Motor neuron (in vitro differentiated cells): ENCODE results near the gene SRL. TPM values are rescaled to one million over a fixed set of nuclear protein-coding genes. Genes with fewer than 3 reads are reported as not detected.
"Not testable (repeated sequence)": the region's sequence is repeated elsewhere in the genome, so short reads cannot be mapped to it uniquely, and the experiment has no call there.

Experiments
- ATAC-seq, 8 experiments: fragments of 200-7000 bp; cut with Tn5 transposase; replicated peaks in 6 of 8; 2 replicates each; pipeline ENCODE4 v1.8.0; 2021; ENCODE audit warnings: mild to moderate bottlenecking in 8 of 8, moderate library complexity in 8 of 8
- H3K27ac ChIP-seq, 2 donors: fragments of 250-450 bp; sonication (Bioruptor Pico); 2 replicates each; pipeline ENCODE4 v1.9.0; 2021; ENCODE audit warnings: antibody characterized with exemption in 2 of 2, mild to moderate bottlenecking in 2 of 2, moderate library complexity in 1 of 2
- H3K4me1 ChIP-seq, 2 donors: fragments of 250-450 bp; sonication (Bioruptor Pico); replicated peaks in 1 of 2; 2 replicates each; pipeline ENCODE4 v1.6.1; 2021; ENCODE audit warnings: antibody characterized with exemption in 2 of 2, mild to moderate bottlenecking in 2 of 2, moderate library complexity in 1 of 2
- H3K4me3 ChIP-seq, 5 donors: fragments of 250-450 bp; sonication (Bioruptor Pico); 2 replicates each; pipeline ENCODE4 v1.9.0; 2021; ENCODE audit warnings: antibody characterized with exemption in 5 of 5, mild to moderate bottlenecking in 5 of 5, moderate library complexity in 4 of 5
- WGBS, 10 experiments: fragments of 450-650 bp; shearing (Covaris generic); methylation state at CpG; one replicate each; pipeline ENCODE4 v1.0.0; 2022; 5-methylcytosine and 5-hydroxymethylcytosine counted together
- in situ Hi-C, 9 experiments: fragments of 400-800 bp; cut with MboI; loops; one replicate each; pipeline ENCODE4 v1.15.0; 2021; ENCODE audit warnings: low sequenced_read_pairs in 9 of 9, low pct_unique_long_range_greater_than_20kb in 2 of 9; ENCODE audit not compliant: unreplicated experiment in 9 of 9
- total RNA-seq, 8 experiments: library from RNA; unstranded; fragments of 300-600 nt; gene quantifications; 2 replicates each; pipeline versions ENCODE4 v1.2.3 to v1.2.4, GENCODE V29; 2022

SRL gene
- total RNA-seq, 8 experiments from 2014 or later: 0.07 to 0.71 (median 0.34) TPM

DNA sequence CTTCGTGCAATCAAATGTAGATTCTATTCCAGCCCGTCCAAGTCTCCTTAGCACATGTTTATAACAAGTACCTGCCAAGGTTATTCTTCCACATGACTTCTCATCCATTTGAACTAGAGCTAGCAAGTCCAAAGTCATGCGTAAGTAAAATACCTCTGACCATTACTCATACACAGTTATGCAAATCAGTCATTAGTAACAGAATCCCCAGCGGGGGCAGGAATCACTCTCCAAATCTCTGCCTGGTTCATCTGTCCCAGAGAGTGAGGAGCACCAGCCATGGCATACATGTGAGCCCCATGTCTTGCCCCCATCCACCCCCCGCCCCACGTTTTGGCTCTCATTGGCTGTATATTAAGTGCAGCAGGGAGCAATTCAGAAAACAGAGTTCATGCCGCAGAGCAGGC, 27.7 kb downstream of the SRL start:
- Histone ChIP-seq H3K27ac (no peak overlapping the region), H3K4me1 (peaks cover 8 to 20% of the 10 kb centered on the region in 2 donors), H3K4me3 (no peak overlapping the region)
- in situ Hi-C loops: no loop called here
- 36 to 100% (median 71%) methylated on average over 1 to 5 of the region's 7 CpGs; no CpG with 5 or more reads in 5 of the 10 experiments for WGBS, 10 experiments
- ATAC-seq: peak in 3 of 8 experiments; percentile 78 to 98 (median 97)

DNA sequence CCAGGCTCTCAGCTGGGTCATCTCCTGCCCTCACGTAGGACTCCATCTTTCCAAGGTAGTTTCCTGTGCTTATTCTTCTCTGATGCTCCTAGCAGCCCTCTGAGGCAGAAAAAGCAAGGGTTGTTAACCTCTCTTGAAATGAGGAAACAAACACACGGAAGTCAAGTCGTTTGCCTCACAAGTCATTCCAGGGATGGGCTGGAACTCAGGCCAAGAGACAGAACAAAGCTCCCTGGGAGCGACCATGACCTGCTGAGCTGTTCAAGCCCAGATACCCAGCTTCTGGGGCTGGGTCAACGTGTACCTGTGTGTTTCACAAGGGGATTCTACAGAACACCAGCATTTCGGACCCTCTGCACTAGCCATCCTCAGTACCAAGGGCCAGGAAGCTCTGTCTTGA, 28.1 kb downstream of the SRL start:
- peak in 1 of 8 experiments; percentile 35 for ATAC-seq
- Histone ChIP-seq H3K4me3 (no peak overlapping the region), H3K27ac (no peak overlapping the region), H3K4me1 (peaks cover 8 to 17% of the 10 kb centered on the region in 2 donors)
- in situ Hi-C loops: no loop called here
- 45 to 100% (median 73%) methylated on average over 1 to 5 of the region's 6 CpGs; no CpG with 5 or more reads in 4 of the 10 experiments for WGBS, 10 experiments

DNA sequence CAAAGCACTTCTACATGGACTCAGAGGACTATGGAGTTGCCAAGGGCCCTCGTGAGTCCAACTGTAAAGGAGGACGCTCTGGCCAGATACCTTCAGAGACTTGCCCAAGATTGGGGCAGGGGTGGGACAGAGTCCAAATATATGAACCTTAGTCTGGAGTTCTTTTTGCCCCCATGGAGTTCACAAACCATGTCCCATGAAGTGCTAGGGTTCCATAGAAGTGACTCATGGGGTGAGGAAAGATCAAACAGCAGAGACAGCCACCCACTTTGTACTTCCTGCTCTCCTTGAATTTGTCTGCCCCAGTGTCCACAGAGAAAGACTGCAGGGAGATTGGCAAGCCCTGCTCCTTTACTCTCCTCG, 29.0 kb downstream of the SRL start:
- in situ Hi-C loops: no loop called here
- H3K27ac ChIP-seq: no peak overlapping the region
- peaks cover 5 to 9% of the 10 kb centered on the region in 2 donors for H3K4me1 ChIP-seq
- no peak overlapping the region for H3K4me3 ChIP-seq
- WGBS, 10 experiments: 67 to 100% (median 87%) methylated on average over 1 to 3 of the region's 3 CpGs; no CpG with 5 or more reads in 1 of the 10 experiments
- no peak for ATAC-seq

DNA sequence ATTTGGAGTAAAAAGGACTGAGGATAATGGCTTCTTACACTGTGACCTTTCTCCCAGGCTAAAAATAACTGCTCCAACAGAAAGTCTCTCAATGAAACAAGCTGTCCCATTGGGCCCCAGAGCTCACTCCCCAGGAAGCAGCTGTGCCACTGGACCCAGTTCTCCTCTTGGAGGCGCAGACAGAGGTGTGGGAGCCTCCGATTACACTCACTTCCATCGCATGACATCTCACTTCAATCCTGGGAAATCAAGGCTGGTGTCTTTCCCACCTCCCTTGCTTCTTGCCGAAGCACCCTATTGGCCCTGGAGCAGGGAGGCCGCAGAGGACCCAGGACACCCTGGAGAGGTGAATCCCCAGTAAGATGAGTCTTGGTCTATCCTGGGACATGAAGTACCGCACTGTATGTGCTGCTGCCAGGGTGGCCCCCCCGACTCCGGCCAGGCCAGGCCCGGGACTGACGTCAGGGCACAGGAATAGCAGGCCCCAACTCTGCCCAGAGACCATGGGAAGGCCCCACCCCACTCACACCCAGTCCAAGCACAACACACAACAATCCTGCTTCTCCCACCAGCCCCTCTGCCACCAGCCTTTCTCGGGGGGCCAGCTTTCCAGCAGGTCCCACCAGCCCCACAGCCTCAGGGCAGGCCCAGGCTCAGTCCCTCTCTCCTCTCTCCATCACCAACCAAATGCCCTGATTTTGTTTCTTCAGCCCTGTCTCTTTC, 29.5 kb downstream of the SRL start:
- WGBS, 10 experiments: 80 to 96% (median 89%) methylated on average over 1 to 7 of the region's 11 CpGs; no CpG with 5 or more reads in 5 of the 10 experiments
- no peak overlapping the region for H3K27ac ChIP-seq
- in situ Hi-C loops: no loop called here
- H3K4me3 ChIP-seq: no peak overlapping the region
- no peak for ATAC-seq
- peaks cover 0 to 3% of the 10 kb centered on the region in 2 donors for H3K4me1 ChIP-seq

DNA sequence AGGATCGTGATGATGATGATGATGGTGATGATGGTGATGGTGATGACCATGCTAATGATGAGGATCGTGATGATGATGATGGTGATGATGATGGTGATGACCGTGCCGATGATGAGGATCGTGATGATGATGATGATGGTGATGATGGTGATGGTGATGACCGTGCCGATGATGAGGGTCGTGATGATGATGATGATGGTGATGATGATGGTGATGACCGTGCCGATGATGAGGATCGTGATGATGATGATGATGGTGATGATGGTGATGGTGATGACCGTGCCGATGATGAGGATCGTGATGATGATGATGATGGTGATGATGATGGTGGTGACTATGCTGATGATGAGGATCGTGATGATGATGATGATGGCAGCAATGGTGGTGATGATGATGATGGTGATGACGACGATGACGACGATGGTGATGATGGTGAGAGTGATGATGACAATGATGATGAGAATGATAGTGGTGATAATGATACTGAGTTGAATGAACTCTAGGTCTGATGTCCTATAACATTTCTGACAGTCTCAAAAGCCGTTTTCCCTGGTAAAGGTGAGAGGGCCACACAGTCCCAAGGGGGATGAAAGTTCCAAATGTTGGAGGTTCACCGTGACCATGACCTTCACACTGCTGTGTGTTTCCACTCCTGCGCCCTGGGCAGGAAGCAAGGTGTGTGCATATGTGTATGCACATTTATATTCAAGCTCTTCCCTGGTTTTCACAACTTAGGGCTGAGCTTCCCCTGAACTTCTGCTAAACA, 30.3 kb downstream of the SRL start:
- H3K4me1 ChIP-seq, H3K4me3 ChIP-seq, in situ Hi-C loops, ATAC-seq, H3K27ac ChIP-seq: not testable (repeated sequence)
- 70 to 100% (median 92%) methylated on average over 2 to 16 of the region's 22 CpGs for WGBS, 10 experiments

DNA sequence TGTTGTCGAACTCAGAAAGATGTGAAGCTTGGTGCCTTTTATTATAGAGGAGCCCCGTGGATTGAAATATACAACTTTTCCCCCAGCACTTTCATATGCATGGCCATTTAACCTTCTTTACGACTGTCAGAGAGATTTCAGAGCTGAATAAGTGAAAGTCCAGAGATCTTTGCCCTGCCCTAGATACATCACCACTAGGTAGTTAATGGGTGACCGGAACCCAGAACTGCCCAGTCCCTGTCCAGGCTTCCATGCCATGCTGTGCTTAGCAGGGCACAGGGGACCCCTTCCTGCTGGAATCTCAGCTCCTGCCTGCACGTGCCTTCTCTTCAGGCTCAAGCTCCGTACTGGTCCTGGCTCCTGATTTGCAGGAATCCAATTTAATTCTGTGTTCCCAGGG, 32.2 kb downstream of the SRL start:
- no peak for ATAC-seq
- Histone ChIP-seq H3K27ac (no peak overlapping the region), H3K4me1 (no peaks in the 10 kb centered on the region), H3K4me3 (no peak overlapping the region)
- 40 to 100% (median 67%) methylated on average over 1 to 5 of the region's 6 CpGs; no CpG with 5 or more reads in 4 of the 10 experiments for WGBS, 10 experiments
- in situ Hi-C loops: no loop called here

DNA sequence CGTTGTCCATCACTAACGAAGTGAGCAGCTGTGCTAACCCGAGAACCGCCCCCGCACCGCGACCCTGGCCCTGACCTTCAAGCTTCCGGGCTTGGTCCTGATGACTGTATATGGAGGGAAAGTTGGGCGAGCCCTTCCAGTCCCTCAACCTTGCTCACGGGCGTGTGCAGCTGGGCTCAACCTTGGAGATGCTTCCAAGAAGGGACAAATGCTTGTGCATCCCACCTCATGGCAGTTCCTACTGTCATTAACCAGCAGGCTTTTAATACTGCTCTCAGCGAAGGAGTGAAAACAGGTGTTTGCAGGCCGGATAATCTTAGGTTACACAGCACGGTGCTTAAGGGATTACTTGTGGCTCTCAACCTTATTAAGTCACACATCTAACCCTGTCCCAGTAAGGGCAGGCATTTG, 33.5 kb downstream of the SRL start:
- Histone ChIP-seq H3K4me1 (no peaks in the 10 kb centered on the region), H3K27ac (no peak overlapping the region), H3K4me3 (no peak overlapping the region)
- in situ Hi-C loops: no loop called here
- WGBS, 10 experiments: 83 to 100% (median 88%) methylated on average over 1 to 4 of the region's 14 CpGs; no CpG with 5 or more reads in 6 of the 10 experiments
- no peak for ATAC-seq

DNA sequence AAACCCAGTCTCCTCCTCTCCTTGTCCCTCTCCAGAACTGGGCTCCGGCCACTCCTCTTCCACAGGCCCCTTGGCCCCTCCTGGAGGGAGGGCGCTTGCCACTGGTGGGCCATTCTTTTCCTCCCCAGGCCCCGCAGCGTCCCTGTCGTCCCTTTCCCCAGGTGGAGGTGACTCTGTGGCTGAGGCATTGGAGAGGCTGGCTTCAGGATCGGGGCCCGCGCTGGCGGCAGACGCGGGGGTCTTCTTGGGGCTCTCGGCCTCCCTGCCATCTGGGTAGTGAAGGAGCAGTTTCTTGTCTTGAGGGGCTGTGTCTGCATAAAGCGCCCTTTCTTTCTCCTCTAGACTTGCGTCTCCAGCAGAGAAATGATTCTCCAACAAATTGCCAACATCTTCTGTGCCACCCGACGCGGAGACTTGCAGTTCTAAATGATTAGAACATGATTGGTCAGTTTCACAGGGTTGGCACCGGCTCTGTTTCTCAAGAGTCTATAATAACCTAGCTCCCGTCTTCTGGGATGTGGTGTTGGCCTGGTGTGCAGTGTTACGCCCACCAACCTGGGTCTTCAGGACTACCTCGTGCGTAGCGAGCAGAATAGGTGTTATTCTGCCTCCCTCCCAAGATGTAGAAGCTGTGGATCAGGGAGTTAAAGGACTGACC, 34.1 kb downstream of the SRL start:
- H3K4me1 ChIP-seq: no peaks in the 10 kb centered on the region
- WGBS, 10 experiments: 88 to 90% (median 90%) methylated on average over 3 to 4 of the region's 23 CpGs; no CpG with 5 or more reads in 7 of the 10 experiments
- ATAC-seq: no peak
- no peak overlapping the region for H3K27ac ChIP-seq
- H3K4me3 ChIP-seq: no peak overlapping the region
- in situ Hi-C loops: no loop called here

DNA sequence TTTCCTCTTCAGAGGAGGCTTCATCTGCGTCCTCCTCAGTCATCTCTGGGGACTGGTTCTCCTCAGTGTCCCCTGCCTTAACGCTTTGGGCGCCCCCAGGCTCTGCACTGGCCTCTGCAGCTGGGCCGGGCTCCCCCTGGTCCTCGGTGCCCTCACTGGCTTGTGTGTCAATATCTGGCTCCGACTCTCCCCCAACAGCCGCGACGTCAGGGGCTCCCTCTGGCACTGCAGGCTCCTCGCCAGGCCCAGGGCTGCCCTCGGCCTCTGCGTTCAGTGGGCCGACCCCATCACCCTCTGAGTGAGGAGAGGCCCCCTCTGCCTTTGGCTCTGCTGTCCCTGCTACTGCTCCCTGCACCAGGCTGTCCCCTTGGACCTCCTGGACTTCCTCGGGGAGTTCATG, 34.7 kb downstream of the SRL start:
- Histone ChIP-seq H3K4me3 (no peak overlapping the region), H3K27ac (no peak overlapping the region), H3K4me1 (no peaks in the 10 kb centered on the region)
- WGBS, 10 experiments: 40 to 91% (median 66%) methylated on average over 1 to 6 of the region's 14 CpGs; no CpG with 5 or more reads in 4 of the 10 experiments
- ATAC-seq: no peak
- in situ Hi-C loops: no loop called here

DNA sequence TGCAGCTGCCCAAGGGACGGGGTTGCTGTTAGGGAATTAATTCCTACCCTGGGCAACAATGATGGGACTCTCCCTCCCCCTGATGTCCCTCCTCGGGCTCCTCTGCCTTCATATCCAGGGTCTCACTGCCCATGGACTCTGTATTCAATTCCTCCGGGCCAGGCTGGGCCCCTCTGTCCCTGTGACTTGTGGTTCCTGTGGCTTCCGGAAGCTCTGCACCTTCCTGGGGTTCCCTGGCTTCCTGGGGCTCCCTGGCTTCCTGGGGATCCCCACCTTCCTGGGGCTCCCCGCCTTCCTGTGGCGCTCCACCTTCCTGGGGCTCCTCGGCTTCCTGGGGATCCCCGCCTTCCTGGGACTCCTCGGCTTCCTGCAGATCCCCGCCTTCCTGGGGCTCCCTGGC, 35.2 kb downstream of the SRL start:
- H3K4me3 ChIP-seq: no peak overlapping the region
- H3K4me1 ChIP-seq: no peaks in the 10 kb centered on the region
- in situ Hi-C loops: no loop called here
- 80 to 100% (median 93%) methylated on average over 1 to 6 of the region's 10 CpGs; no CpG with 5 or more reads in 4 of the 10 experiments for WGBS, 10 experiments
- ATAC-seq: no peak
- no peak overlapping the region for H3K27ac ChIP-seq

DNA sequence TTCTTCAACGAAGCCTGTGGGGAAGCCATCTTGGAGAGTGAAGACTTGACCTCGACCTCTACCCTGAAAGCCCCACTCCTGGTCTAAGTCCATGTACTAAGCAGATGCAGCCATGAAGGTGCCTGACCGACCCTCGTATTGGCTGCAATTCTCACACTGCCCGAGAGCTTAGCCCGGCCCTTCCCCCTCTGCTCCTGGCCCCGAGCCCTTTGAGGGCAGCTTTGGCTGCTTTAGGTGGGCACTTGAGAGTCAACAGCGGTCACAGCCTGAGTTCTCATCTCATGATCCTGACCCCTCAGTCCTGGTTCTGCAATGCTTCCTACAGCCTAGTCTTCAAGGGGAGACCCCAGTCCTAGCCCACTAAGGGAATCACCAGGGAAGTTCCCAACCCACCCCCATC, 35.9 kb downstream of the SRL start:
- WGBS, 10 experiments: 20 to 83% (median 46%) methylated on average over 1 to 6 of the region's 8 CpGs; no CpG with 5 or more reads in 4 of the 10 experiments
- H3K4me1 ChIP-seq: no peaks in the 10 kb centered on the region
- H3K4me3 ChIP-seq: no peak overlapping the region
- no peak for ATAC-seq
- no peak overlapping the region for H3K27ac ChIP-seq
- in situ Hi-C loops: no loop called here

DNA sequence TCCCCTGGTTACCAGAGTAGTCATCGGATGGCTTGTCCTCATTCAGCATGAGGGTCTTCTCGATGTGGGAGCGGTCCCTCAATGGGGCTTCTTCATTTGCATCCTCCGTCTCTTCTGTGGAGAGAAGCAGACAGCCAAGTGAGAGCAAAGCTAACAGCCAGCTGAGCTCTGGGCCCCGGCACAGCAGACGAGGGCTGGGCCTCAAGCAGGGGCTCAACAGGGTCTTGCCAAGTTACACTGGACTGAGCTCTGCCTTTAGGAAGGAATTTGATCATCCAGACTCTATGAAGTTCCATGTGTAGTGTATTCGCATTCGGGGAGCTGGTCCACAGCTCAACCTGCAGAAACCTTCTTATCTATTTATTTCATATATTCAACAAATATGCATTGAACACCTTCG, 37.4 kb downstream of the SRL start:
- in situ Hi-C loops: no loop called here
- 79 to 100% (median 92%) methylated on average over 1 to 6 of the region's 9 CpGs; no CpG with 5 or more reads in 4 of the 10 experiments for WGBS, 10 experiments

DNA sequence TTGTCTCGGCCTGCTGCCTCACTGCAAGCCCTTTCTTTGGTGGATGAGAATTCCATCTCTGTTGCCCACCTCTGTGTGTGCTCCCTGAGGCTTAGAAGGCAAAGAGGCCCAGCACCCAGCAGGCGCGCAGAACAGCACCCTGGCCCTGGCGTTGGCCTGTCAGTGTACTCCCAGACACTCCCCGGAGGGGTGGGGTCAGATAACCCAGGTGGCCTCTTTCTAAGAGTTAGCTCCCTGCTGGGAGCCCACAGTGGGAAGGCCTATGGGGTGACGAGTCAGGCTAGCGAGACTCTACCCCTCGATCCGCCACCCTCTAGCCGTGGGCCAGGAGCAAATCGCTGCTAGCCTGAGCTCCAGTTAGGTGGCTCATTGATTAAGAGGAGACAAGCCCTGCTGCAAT, 38.1 kb downstream of the SRL start:
- 80 to 100% (median 94%) methylated on average over 1 to 7 of the region's 11 CpGs; no CpG with 5 or more reads in 5 of the 10 experiments for WGBS, 10 experiments
- Histone ChIP-seq H3K4me1 (no peaks in the 10 kb centered on the region), H3K4me3 (no peak overlapping the region), H3K27ac (no peak overlapping the region)
- in situ Hi-C loops: no loop called here
- ATAC-seq: no peak

More for the DNA sequence above, 37.4 kb downstream of the SRL start:
- no peaks in the 10 kb centered on the region for H3K4me1 ChIP-seq
- no peak overlapping the region for H3K4me3 ChIP-seq
- no peak for ATAC-seq
- H3K27ac ChIP-seq: no peak overlapping the region
